Measurements from ENCODE around the gene ZC3H12D. TPM values are rescaled to one million over a fixed set of nuclear protein-coding genes. Genes with fewer than 3 reads are reported as not detected.

ZC3H12D gene
- total RNA-seq (2022; extraction: Qiagen RNA extraction; ENCODE audit: low read depth), result 0.06 to 0.19 TPM (median 0.11 TPM) in 5 replicates

GRCh38 chr6:149484733-149485700, at the start of gene ZC3H12D:
Gene ZC3H12D, minus strand, starts transcription at chr6:149485014. Its CDS starts 10,471 bp downstream, at chr6:149474543.

DNA sequence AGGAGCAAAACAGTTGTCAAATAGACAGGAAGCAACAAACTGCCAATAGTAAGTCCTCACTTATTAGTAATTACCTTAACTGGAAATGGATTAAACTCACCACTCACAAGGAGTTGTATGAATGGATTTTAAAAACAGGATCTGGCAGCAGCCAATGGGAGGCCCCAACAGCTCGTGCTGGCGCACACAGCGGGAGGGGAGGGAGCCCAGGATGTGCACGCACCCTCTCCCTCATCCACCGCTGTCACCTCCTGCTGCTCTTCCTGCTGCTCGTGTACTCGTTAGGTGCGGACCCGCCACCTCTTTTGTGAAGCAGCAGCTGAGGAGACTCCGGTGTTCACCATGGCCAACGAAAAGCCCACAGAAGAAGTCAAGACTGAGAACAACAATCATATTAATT, 84.8 kb downstream of the ZC3H12D start, which contains the start of gene SUMO4:
TSS of gene SUMO4 (plus strand) at position 213 of the 400 bp plus-strand sequence. CDS start at position 343, 130 bp downstream.

Other genes starting within 250 kb of the ZC3H12D start
- 21.7 to 29.5 TPM (median 26.9 TPM) in 5 replicates for gene TAB2, start 167.3 kb downstream of the ZC3H12D start, total RNA-seq (2022; extraction: Qiagen RNA extraction; ENCODE audit: low read depth)
- gene SUMO4, start 84.8 kb downstream of the ZC3H12D start, total RNA-seq (2022; extraction: Qiagen RNA extraction; ENCODE audit: low read depth), result 0.09 TPM in 1 of 5 replicates, not detected in the others
- 13.6 to 17.8 TPM (median 16.2 TPM) in 5 replicates for gene PPIL4, start 61.0 kb upstream of the ZC3H12D start, total RNA-seq (2022; extraction: Qiagen RNA extraction; ENCODE audit: low read depth)
- gene GINM1, start 81.4 kb upstream of the ZC3H12D start, total RNA-seq (2022; extraction: Qiagen RNA extraction; ENCODE audit: low read depth), result 24.1 to 29.4 TPM (median 27.7 TPM) in 5 replicates
- gene KATNA1, start 163.7 kb upstream of the ZC3H12D start, total RNA-seq (2022; extraction: Qiagen RNA extraction; ENCODE audit: low read depth), result 10.3 to 12.0 TPM (median 11.2 TPM) in 5 replicates
- 6.6 to 10.2 TPM (median 9.2 TPM) in 5 replicates for gene LATS1, start 233.1 kb upstream of the ZC3H12D start, total RNA-seq (2022; extraction: Qiagen RNA extraction; ENCODE audit: low read depth)